HepG2 (cell line): Measurements from ENCODE around the gene PCBP1. TPM values are rescaled to one million over a fixed set of nuclear protein-coding genes. Genes with fewer than 3 reads are reported as not detected.

Experiments used
- EED ChIP-seq: sonication (generic); formaldehyde crosslinking; IDR thresholded peaks from 2 replicates; pipeline ENCODE4 v1.5.0; 2020; ENCODE audit warnings: mild to moderate bottlenecking, missing genetic modification reagents
- FOXA3 ChIP-seq: IDR thresholded peaks from 2 replicates; pipeline ENCODE4 v1.6.1; 2016; ENCODE audit warnings: missing genetic modification reagents, missing compliant biosample characterization
- MTF1 ChIP-seq: sonication (generic); formaldehyde crosslinking; IDR thresholded peaks from 2 replicates; pipeline ENCODE4 v1.5.0; 2020; ENCODE audit warnings: missing genetic modification reagents
- PCBP2 ChIP-seq: fragments of 200-400 bp; formaldehyde crosslinking; optimal IDR thresholded peaks from 2 replicates; pipeline ENCODE3; 2018; ENCODE audit warnings: low read length, low read depth; ENCODE audit not compliant: poor library complexity, severe bottlenecking
- PHF5A ChIP-seq: IDR thresholded peaks from one replicate; pipeline ENCODE4 v1.6.1; 2018; ENCODE audit warnings: low read depth, missing genetic modification reagents; ENCODE audit not compliant: unreplicated experiment
- POGZ ChIP-seq: sonication (generic); formaldehyde crosslinking; IDR thresholded peaks from 2 replicates; pipeline ENCODE4 v1.4.0; 2020; ENCODE audit warnings: mild to moderate bottlenecking, missing genetic modification reagents
- REXO4 ChIP-seq: sonication (generic); formaldehyde crosslinking; IDR thresholded peaks from 2 replicates; pipeline ENCODE4 v1.8.0; 2022; ENCODE audit warnings: missing genetic modification reagents, mild to moderate bottlenecking, borderline replicate concordance
- TBL1XR1 ChIP-seq: fragments of 150-350 bp; IDR thresholded peaks from 2 replicates; pipeline ENCODE4 v1.6.1; 2014; ENCODE audit warnings: borderline replicate concordance, low read length; ENCODE audit not compliant: partially characterized antibody
- TOE1 ChIP-seq: sonication (generic); formaldehyde crosslinking; IDR thresholded peaks from 2 replicates; pipeline ENCODE4 v1.4.0; 2020; ENCODE audit warnings: mild to moderate bottlenecking, missing genetic modification reagents
- ZNF556 ChIP-seq: sonication (generic); formaldehyde crosslinking; IDR thresholded peaks from 2 replicates; pipeline ENCODE4 v1.4.0; 2020; ENCODE audit warnings: mild to moderate bottlenecking, missing genetic modification reagents, borderline replicate concordance
- polyA plus RNA-seq, 8 experiments: library from polyadenylated mRNA; depleted of rRNA in 3 of 8; stranded (reverse) in 7 of 8; unstranded in 1 of 8; fragments of >200 nt; fragmentation: Illumina TruSeq in 4 of 8; extraction: Trizol in 4 of 8; gene quantifications; 2 replicates each; pipeline versions ENCODE4 v1.2.1 to v1.2.3, GENCODE V29; 2011 to 2016; ENCODE audit warnings: low read depth in 4 of 8, missing spikeins in 1 of 8, mixed read lengths in 1 of 8; ENCODE audit not compliant: insufficient read depth in 1 of 8
- total RNA-seq, 5 experiments: library from RNA; depleted of rRNA; stranded (reverse); fragments of >200 nt; fragmentation: Illumina TruSeq; extraction: Trizol; gene quantifications; 2 replicates each; pipeline ENCODE4 v1.2.3, GENCODE V29; 2016; ENCODE audit warnings: low read depth in 1 of 5
- TF ChIP-seq, protein P1 (sequence below): sonication (generic); formaldehyde crosslinking; IDR thresholded peaks from 2 replicates; pipeline ENCODE4 v1.5.1; 2020; ENCODE audit warnings: mild to moderate bottlenecking, missing genetic modification reagents
- TF ChIP-seq, protein P2 (sequence below): sonication (generic); formaldehyde crosslinking; conservative IDR thresholded peaks from 2 replicates; pipeline ENCODE4 v1.4.0; 2020; ENCODE audit warnings: missing genetic modification reagents
- TF ChIP-seq, protein P3 (sequence below): sonication (generic); formaldehyde crosslinking; IDR thresholded peaks from 2 replicates; pipeline ENCODE4 v1.4.0; 2020; ENCODE audit warnings: missing genetic modification reagents, borderline replicate concordance
- TF ChIP-seq, protein P4 (sequence below): sonication (generic); formaldehyde crosslinking; IDR thresholded peaks from 2 replicates; pipeline ENCODE4 v1.5.0; 2020; ENCODE audit warnings: mild to moderate bottlenecking, missing genetic modification reagents, borderline replicate concordance

Gene PCBP1
- total and polyA plus RNA-seq, 2 of the 13 experiments (the other 11 are each of a cell fraction or from before 2014, with no cell fraction given): 32.0 to 137 TPM

DNA sequence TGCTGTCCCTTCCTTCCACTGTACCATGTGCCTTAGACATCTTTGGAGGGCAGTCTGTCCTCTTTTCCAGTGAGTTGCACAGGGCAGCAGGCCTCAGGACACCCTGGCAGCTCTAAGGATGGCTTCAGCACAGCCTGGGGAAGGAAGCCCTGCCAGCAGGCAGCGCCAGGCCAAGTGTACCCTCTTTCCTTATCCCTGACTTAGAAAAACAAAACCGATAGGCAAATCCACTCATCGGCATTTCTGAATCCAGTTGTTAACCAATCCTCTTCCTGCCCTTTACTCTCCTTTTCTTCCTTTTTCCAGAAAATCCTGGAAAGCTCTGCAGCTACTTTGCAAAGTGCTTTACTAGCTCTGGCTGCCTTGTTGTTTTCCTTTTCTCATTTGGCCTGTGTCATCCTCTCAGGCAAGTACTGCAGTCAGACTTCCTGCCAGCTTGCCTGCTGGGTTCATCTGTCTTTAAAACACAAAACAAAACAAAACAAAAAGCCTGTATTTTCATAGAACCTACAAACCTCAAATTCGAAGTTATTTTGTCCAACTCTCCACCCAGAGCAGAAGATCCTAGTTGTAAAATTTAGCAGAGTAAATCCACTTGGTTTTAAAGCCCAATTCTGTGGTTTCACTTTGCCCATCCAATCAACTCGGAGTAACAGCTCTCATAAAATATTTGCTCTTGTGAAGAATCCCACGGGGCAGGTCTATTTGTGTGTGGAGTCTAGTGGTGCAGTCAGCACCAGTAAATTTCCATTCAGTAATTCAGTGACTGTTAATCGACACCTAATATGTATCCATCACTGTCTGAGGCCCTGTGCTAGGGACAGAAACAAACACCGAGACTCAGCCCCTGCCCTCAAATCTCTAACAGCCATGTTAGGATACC, 45.2 kb downstream of the PCBP1 start (continued):
- TF ChIP-seq, protein P1, sequence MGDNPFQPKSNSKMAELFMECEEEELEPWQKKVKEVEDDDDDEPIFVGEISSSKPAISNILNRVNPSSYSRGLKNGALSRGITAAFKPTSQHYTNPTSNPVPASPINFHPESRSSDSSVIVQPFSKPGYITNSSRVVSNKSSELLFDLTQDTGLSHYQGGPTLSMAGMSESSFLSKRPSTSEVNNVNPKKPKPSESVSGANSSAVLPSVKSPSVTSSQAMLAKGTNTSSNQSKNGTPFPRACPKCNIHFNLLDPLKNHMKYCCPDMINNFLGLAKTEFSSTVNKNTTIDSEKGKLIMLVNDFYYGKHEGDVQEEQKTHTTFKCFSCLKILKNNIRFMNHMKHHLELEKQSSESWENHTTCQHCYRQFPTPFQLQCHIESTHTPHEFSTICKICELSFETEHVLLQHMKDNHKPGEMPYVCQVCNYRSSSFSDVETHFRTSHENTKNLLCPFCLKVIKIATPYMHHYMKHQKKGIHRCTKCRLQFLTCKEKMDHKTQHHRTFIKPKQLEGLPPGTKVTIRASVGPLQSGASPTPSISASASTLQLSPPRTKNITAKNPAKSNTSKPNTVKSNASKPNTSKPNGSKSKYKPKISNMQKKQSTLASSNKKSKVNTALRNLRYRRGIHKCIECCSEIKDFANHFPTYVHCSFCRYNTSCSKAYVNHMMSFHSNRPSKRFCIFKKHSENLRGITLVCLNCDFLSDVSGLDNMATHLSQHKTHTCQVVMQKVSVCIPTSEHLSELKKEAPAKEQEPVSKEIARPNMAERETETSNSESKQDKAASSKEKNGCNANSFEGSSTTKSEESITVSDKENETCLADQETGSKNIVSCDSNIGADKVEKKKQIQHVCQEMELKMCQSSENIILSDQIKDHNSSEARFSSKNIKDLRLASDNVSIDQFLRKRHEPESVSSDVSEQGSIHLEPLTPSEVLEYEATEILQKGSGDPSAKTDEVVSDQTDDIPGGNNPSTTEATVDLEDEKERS (CRISPR knock-in tag): no peak
- TF ChIP-seq, protein P2, sequence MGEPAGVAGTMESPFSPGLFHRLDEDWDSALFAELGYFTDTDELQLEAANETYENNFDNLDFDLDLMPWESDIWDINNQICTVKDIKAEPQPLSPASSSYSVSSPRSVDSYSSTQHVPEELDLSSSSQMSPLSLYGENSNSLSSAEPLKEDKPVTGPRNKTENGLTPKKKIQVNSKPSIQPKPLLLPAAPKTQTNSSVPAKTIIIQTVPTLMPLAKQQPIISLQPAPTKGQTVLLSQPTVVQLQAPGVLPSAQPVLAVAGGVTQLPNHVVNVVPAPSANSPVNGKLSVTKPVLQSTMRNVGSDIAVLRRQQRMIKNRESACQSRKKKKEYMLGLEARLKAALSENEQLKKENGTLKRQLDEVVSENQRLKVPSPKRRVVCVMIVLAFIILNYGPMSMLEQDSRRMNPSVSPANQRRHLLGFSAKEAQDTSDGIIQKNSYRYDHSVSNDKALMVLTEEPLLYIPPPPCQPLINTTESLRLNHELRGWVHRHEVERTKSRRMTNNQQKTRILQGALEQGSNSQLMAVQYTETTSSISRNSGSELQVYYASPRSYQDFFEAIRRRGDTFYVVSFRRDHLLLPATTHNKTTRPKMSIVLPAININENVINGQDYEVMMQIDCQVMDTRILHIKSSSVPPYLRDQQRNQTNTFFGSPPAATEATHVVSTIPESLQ (CRISPR knock-in tag): no peak
- TF ChIP-seq, protein P3, sequence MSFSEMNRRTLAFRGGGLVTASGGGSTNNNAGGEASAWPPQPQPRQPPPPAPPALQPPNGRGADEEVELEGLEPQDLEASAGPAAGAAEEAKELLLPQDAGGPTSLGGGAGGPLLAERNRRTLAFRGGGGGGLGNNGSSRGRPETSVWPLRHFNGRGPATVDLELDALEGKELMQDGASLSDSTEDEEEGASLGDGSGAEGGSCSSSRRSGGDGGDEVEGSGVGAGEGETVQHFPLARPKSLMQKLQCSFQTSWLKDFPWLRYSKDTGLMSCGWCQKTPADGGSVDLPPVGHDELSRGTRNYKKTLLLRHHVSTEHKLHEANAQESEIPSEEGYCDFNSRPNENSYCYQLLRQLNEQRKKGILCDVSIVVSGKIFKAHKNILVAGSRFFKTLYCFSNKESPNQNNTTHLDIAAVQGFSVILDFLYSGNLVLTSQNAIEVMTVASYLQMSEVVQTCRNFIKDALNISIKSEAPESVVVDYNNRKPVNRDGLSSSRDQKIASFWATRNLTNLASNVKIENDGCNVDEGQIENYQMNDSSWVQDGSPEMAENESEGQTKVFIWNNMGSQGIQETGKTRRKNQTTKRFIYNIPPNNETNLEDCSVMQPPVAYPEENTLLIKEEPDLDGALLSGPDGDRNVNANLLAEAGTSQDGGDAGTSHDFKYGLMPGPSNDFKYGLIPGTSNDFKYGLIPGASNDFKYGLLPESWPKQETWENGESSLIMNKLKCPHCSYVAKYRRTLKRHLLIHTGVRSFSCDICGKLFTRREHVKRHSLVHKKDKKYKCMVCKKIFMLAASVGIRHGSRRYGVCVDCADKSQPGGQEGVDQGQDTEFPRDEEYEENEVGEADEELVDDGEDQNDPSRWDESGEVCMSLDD (CRISPR knock-in tag): no peak
- no peak for TF ChIP-seq PCBP2
- TF ChIP-seq, protein P4, sequence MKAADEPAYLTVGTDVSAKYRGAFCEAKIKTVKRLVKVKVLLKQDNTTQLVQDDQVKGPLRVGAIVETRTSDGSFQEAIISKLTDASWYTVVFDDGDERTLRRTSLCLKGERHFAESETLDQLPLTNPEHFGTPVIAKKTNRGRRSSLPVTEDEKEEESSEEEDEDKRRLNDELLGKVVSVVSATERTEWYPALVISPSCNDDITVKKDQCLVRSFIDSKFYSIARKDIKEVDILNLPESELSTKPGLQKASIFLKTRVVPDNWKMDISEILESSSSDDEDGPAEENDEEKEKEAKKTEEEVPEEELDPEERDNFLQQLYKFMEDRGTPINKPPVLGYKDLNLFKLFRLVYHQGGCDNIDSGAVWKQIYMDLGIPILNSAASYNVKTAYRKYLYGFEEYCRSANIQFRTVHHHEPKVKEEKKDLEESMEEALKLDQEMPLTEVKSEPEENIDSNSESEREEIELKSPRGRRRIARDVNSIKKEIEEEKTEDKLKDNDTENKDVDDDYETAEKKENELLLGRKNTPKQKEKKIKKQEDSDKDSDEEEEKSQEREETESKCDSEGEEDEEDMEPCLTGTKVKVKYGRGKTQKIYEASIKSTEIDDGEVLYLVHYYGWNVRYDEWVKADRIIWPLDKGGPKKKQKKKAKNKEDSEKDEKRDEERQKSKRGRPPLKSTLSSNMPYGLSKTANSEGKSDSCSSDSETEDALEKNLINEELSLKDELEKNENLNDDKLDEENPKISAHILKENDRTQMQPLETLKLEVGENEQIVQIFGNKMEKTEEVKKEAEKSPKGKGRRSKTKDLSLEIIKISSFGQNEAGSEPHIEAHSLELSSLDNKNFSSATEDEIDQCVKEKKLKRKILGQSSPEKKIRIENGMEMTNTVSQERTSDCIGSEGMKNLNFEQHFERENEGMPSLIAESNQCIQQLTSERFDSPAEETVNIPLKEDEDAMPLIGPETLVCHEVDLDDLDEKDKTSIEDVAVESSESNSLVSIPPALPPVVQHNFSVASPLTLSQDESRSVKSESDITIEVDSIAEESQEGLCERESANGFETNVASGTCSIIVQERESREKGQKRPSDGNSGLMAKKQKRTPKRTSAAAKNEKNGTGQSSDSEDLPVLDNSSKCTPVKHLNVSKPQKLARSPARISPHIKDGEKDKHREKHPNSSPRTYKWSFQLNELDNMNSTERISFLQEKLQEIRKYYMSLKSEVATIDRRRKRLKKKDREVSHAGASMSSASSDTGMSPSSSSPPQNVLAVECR (CRISPR knock-in tag): 0 out of 2 replicates have a peak, but pooled peaks have one; percentile 56
- no peak for TF ChIP-seq TOE1 (CRISPR knock-in tag)
- no peak for TF ChIP-seq TBL1XR1
- TF ChIP-seq POGZ (CRISPR knock-in tag): peak; percentile 37; the same call in 1 of the 2 replicates
- no peak for TF ChIP-seq REXO4 (CRISPR knock-in tag)
- TF ChIP-seq EED: no peak; the same call in 1 of the 2 replicates
- no peak for TF ChIP-seq ZNF556 (CRISPR knock-in tag)
- TF ChIP-seq MTF1: no peak
- TF ChIP-seq FOXA3: no peak
- peak; percentile 10 for TF ChIP-seq PHF5A (CRISPR knock-in tag)
